HG02571 (cell line): ENCODE data around the gene RAB30.
"Not testable (repeated sequence)": the region's sequence is repeated elsewhere in the genome, so short reads cannot be mapped to it uniquely, and the experiment has no call there.

Experiments used
- ATAC-seq: cut with Tn5 transposase; IDR thresholded peaks from one replicate; pipeline ENCODE4 v1.9.1; 2021; ENCODE audit warnings: mild to moderate bottlenecking, moderate library complexity; ENCODE audit not compliant: unreplicated experiment

Gene RAB30

GRCh38 chr11:83011333-83012167, 60.1 kb downstream of the RAB30 start:
- ATAC-seq = no peak

GRCh38 chr11:83009999-83010398, 61.7 kb downstream of the RAB30 start:
- no peak for ATAC-seq

- ATAC-seq = not testable (repeated sequence)
Measured at GRCh38 chr11:83009136-83009535, 62.6 kb downstream of the RAB30 start.

DNA sequence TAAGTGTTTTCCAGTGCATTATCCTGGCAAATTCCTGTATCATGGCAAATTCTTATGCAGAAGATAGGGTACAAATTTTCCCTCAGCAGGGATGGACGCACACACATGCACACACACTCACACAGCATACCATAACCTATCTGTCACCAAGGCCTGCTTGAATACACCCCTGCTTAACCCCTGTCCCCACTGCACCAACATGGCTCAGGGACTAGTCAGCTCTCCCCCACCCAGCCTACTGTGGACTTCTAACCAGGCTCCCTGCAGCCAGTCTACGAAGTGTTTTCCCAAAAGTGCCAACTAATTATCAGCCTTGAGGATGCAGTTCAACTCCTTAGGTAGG, 63.1 kb downstream of the RAB30 start:
- no peak for ATAC-seq

DNA sequence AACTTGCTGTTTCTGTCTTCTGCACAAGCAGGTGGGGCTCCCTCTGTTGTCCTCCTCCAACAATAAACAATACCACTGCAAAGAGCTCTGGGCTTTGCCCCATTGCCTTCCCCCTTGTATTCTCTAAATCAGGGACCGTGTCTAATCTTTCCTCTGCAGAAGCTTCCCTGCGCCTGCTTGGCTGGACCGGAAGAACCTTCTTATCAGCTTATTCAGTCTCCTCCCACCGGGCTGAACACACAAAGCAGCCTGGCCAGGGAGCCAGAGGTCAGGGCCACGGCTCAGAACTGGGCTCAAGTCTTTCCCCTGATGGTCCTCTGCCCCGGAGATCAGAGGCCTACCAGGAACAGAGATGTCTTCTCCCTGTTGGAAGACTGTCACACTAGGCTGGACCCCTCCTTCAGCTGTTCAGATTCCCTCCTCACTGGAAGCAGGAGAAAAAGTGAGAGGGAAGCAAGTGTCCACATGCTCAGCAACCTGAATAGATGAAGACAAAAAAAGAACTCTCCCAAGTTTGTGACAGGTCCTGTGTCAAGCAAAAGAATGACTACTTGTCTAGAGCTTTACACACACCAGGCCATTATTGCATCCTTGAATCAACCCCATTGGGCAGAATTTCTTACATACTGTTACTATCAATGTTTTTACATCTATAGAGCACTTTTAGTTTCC, 63.7 kb downstream of the RAB30 start:
- no peak for ATAC-seq

DNA sequence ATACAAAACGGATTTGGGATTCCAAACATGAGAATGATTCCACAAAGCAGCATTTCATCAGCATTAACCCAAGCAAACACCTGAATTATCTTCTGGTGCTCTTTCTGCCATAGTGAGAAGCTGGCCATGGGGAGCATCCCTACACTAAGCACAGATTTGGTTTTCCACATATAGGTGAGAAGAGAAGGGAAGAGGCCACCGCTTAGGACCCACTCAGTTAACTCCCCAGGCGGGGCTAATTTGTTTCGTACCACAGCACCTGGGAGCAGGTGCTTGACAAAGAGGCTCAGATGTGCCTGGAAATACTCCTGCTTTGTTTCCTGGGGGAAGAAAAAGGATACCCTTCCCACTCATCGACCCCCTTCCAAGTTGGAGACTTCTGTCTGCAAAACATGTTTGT, 64.2 kb downstream of the RAB30 start:
- ATAC-seq = no peak

GRCh38 chr11:83006877-83007330, 64.8 kb downstream of the RAB30 start:
- ATAC-seq = peak; percentile 69

GRCh38 chr11:83004746-83005556, 66.7 kb downstream of the RAB30 start:
- ATAC-seq = no peak

DNA sequence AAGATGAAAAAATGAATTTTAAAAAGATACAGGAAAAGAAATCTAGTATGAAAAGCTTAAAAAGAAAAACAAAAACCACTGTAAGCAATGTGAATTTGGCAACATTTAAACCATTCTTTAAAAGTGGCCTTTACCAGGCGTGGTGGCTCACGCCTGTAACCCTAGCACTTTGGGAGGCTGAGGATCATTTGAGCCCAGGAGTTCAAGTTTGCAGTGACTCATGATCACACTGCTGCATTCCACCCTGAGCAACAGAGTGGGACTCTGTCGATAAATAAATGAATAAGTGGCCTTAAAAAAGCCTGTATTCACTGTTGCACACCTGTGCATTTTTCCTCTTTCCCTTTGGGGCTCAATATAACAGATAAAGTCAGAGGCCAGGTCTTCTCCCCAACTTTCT, 69.2 kb downstream of the RAB30 start:
- ATAC-seq = no peak

DNA sequence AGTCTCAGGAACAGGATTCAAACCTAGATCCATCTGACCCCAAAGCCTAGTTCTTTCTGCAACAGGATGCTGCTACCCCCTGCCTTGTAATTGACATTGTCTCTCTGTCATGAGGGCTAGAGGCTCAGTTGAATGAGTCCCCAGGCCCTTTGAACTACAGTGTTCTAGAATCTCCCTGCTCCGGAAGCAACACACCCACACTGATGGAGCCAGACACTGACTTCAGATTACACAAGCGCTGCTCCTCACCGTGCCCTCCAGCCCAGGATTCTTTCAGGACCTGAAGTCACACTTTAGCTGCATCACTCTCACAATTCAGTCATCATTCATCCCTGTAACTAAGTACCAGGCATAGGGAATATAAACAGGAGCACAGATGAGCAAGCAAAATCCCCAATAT, 69.6 kb downstream of the RAB30 start:
- ATAC-seq = no peak

DNA sequence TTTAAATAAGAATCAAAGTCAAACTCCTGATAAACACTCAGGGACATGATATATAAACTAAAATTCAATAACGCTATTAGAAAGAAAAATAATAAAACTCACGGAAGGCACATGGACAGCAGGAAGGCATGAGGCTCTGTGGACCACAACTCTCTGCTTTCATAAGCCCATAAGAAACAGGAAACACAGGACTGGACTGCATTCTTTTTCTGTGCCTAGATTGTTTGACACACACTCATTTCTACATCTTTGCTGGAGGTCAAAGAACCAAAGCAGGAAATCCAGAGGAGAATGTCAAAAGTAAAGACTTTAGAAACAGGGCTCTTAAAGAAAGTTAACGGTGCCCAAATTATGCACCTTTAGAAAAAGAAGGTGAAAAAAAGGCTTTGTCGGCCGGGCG, 71.3 kb downstream of the RAB30 start:
- no peak for ATAC-seq

DNA sequence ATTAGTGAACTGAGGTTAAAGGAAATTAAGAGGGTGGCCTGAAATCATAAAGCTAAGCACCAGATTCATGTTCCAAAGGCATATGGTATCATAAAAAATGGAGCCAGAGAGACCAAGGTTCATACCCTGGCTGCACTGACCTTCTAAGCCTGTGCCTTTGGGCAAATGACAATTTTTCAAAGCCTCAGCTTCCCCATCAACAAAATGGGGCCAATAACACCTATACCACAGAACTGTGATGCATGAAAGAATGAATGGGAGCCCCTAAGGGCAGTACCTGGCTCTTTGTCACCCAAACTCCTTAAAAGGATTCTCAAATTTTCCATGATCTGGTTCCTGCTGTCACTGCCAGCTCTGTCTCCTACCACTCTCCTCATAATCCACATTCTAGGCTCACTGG, 72.5 kb downstream of the RAB30 start:
- no peak for ATAC-seq

DNA sequence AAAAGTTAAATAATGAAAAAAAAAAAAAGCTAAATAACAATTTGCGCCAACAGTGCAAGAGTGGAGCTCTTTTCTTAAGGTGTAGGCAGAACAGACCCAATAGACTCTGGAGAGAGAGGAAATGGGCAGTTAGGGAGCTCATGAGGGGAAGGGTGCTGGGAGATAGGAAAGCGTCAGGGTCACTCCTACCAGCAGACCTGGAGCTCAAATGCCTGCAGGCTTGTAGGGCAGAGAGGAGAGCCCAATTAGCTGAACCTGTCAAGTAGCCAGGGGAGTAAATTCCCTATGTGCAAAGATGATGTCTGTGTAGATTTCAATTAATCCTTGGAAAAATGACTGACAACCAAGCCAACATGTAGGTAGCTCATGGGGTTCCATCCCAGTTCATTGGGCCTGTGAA, 73.0 kb downstream of the RAB30 start:
- ATAC-seq = no peak

DNA sequence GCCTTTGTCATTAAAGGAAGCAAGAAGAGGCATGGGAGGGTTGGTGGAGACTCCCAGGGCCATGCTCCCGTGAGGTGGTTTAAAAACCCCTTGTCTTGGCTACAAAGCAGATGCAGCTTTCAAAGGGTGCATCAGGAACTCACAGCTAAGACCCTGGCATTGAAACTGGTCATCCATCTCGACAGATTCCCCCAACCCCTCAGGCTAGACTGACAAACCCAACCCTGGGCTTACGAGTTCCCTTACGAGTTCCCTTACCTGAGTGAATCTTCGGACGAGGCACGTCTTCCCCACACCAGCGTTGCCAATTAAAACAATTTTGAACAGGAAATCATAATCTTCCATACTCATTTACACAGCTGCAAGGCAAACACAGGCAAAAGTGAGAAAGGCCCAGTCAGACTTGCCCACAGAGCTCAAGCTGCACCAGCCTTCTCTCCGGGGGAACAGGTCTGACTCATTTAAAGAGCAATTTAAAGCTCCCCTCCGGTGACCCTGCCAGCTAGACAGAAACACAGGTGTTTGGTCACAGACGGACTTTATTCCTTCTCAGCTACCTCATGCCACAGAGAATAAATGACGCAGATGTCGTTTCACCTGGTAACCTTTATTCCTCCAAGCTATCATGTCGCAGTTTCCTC, 74.6 kb downstream of the RAB30 start:
- peak; percentile 91 for ATAC-seq

- peak; percentile 38 for ATAC-seq
Measured at GRCh38 chr11:82995754-82996398, 75.8 kb downstream of the RAB30 start.

DNA sequence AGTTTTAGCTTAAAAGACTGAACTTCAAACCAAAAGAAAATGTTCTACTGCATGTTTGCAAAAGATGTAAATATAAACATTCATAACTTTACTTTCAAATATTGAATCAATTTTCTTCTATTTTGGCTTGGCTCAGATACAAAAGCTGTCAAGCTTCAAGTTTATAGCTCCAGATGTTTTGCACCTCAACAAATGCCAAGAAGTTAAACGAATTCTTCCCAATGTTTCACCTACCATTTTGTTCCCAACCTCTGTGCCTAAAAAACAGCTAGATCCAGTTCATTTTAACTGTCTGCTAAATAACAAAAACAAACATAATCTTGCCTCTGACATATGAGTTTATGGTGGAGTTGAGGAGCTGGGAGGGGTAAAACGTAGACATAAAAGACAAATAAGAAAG, 76.5 kb downstream of the RAB30 start:
- no peak for ATAC-seq

DNA sequence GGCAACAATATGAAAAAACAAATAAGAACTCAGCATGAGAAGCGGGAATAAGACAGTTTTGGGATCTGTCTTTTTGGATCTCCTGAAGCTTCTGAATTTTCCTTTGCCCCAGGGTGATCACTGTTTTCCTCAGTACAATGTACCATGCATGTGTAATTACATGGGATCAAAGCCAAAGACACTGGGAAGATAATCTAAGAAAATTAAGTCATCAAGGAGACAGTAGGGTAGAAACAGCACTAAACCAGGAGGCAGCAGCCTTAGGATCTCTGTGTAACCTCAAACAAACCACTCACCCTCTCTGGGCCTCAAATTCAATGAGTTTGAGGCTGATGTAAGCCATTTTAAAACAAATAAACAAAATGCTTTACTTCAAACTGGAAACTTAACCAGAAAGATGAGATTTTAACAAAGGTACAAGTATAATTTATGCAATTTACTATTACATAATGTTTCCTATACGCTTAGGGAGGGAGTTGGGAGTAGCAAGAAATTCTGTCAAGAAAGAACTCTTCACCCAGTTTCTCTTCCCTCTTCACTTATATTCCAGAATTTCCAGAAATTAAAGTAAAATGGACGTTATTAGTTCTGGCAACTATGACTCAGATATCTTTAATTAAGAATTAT, 77.0 kb downstream of the RAB30 start:
- ATAC-seq = no peak

GRCh38 chr11:82992223-82992622, 79.5 kb downstream of the RAB30 start:
- ATAC-seq = no peak

GRCh38 chr11:82989628-82990404, 81.9 kb downstream of the RAB30 start:
- ATAC-seq = no peak
